H9 (cell line): ENCODE measurements around the gene TCTA. TPM values are rescaled to one million over a fixed set of nuclear protein-coding genes. Genes with fewer than 3 reads are reported as not detected.

Experiments used
- DNase-seq: peaks from one replicate; pipeline ENCODE4 v3.0.0-alpha.2; 2017
- H2AFZ ChIP-seq: one replicate; pipeline ENCODE4 v1.6.1; 2013; ENCODE audit warnings: mild to moderate bottlenecking, low read length, control low read depth, moderate library complexity
- H2AK5ac ChIP-seq: 2 replicates; pipeline ENCODE4 v1.6.1; 2013; ENCODE audit warnings: low read length, control low read depth, mixed read lengths; ENCODE audit not compliant: insufficient read length
- H2BK120ac ChIP-seq: one replicate; pipeline ENCODE4 v1.6.1; 2013; ENCODE audit warnings: low read depth, mild to moderate bottlenecking, low read length, control low read depth, inconsistent platforms; ENCODE audit not compliant: poor library complexity, severe bottlenecking
- H2BK12ac ChIP-seq: 2 replicates; pipeline ENCODE4 v1.6.1; 2013; ENCODE audit warnings: low read length, control low read depth, mixed read lengths, low read depth; ENCODE audit not compliant: insufficient read length
- H2BK15ac ChIP-seq: 2 replicates; pipeline ENCODE4 v1.6.1; 2013; ENCODE audit warnings: low read depth, low read length, control low read depth
- H2BK20ac ChIP-seq: one replicate; pipeline ENCODE4 v1.6.1; 2013; ENCODE audit warnings: low read depth, mild to moderate bottlenecking, low read length, control low read depth, inconsistent platforms; ENCODE audit not compliant: poor library complexity, severe bottlenecking
- H2BK5ac ChIP-seq: 2 replicates; pipeline ENCODE4 v1.6.1; 2013; ENCODE audit warnings: low read length, control low read depth, mixed read lengths; ENCODE audit not compliant: insufficient read length
- H3K14ac ChIP-seq: 2 replicates; pipeline ENCODE4 v1.6.1; 2013; ENCODE audit warnings: low read length, control low read depth; ENCODE audit not compliant: insufficient read depth
- H3K18ac ChIP-seq: 2 replicates; pipeline ENCODE4 v1.6.1; 2013; ENCODE audit warnings: low read depth, mild to moderate bottlenecking, mixed read lengths, low read length, control low read depth; ENCODE audit not compliant: insufficient read length
- H3K23ac ChIP-seq: 2 replicates; pipeline ENCODE4 v1.6.1; 2013; ENCODE audit warnings: low read length, control low read depth, mixed read lengths, low read depth; ENCODE audit not compliant: insufficient read length
- H3K23me2 ChIP-seq: 2 replicates; pipeline ENCODE4 v1.6.1; 2013; ENCODE audit warnings: low read depth, mild to moderate bottlenecking, mixed read lengths, low read length, control low read depth; ENCODE audit not compliant: insufficient read length, poor library complexity, severe bottlenecking
- H3K27ac ChIP-seq: 2 replicates; pipeline ENCODE4 v1.5.1; 2013; ENCODE audit warnings: low read length, control low read depth, mixed read lengths, low read depth; ENCODE audit not compliant: insufficient read length
- H3K27me3 ChIP-seq: 2 replicates; pipeline ENCODE4 v1.6.1; 2013; ENCODE audit warnings: low read length, control low read depth, inconsistent platforms; ENCODE audit not compliant: insufficient read depth
- H3K4ac ChIP-seq: 2 replicates; pipeline ENCODE4 v1.6.1; 2013; ENCODE audit warnings: low read depth, mild to moderate bottlenecking, control low read depth, inconsistent platforms, low read length, moderate library complexity
- H3K4me1 ChIP-seq: 2 replicates; pipeline ENCODE4 v1.6.1; 2013; ENCODE audit warnings: low read length, control low read depth, inconsistent platforms; ENCODE audit not compliant: insufficient read depth
- H3K4me2 ChIP-seq: 2 replicates; pipeline ENCODE4 v1.6.1; 2013; ENCODE audit warnings: low read length, control low read depth, mixed read lengths; ENCODE audit not compliant: insufficient read length, insufficient read depth
- H3K56ac ChIP-seq: 2 replicates; pipeline ENCODE4 v1.6.1; 2013; ENCODE audit warnings: low read depth, mild to moderate bottlenecking, mixed read lengths, low read length, control low read depth; ENCODE audit not compliant: insufficient read length
- H3K79me1 ChIP-seq: 2 replicates; pipeline ENCODE4 v1.6.1; 2013; ENCODE audit warnings: low read depth, mild to moderate bottlenecking, moderate library complexity, low read length, control low read depth, inconsistent platforms; ENCODE audit not compliant: insufficient read depth, poor library complexity, severe bottlenecking
- H3K79me2 ChIP-seq: 2 replicates; pipeline ENCODE4 v1.6.1; 2013; ENCODE audit warnings: low read length, control low read depth, inconsistent platforms; ENCODE audit not compliant: insufficient read depth
- H3K9ac ChIP-seq: 2 replicates; pipeline ENCODE4 v1.6.1; 2013; ENCODE audit warnings: low read length, control low read depth, mixed read lengths; ENCODE audit not compliant: insufficient read length; ENCODE audit errors: extremely low read depth
- H3K9me3 ChIP-seq: one replicate; pipeline ENCODE4 v1.6.1; 2013; ENCODE audit warnings: low read depth, low read length, inconsistent platforms; ENCODE audit not compliant: control insufficient read depth
- H3T11ph ChIP-seq: one replicate; pipeline ENCODE4 v1.6.1; 2013; ENCODE audit warnings: mild to moderate bottlenecking, low read length, control low read depth, inconsistent platforms
- H4K20me1 ChIP-seq: one replicate; pipeline ENCODE4 v1.6.1; 2013; ENCODE audit not compliant: control insufficient read depth, insufficient read length, insufficient read depth
- H4K5ac ChIP-seq: 2 replicates; pipeline ENCODE4 v1.6.1; 2013; ENCODE audit warnings: low read depth, mild to moderate bottlenecking, mixed read lengths, low read length, control low read depth; ENCODE audit not compliant: insufficient read length
- H4K8ac ChIP-seq: replicated peaks from 2 replicates; pipeline ENCODE4 v1.6.1; 2013; ENCODE audit warnings: low read length, control low read depth, mixed read lengths, low read depth; ENCODE audit not compliant: insufficient read length
- H4K91ac ChIP-seq: 2 replicates; pipeline ENCODE4 v1.6.1; 2013; ENCODE audit warnings: low read depth, mild to moderate bottlenecking, moderate library complexity, mixed read lengths, low read length, control low read depth; ENCODE audit not compliant: insufficient read length
- H3K27ac Mint-ChIP-seq, 3 experiments: 2 replicates in 2 of 3; 3 replicates in 1 of 3; pipeline ENCODE4 v1.8.0; 2020 to 2021; ENCODE audit warnings: mixed read lengths in 3 of 3, mild to moderate bottlenecking in 1 of 3, moderate library complexity in 1 of 3
- H3K27me3 Mint-ChIP-seq: 2 replicates; pipeline ENCODE4 v1.8.0; 2021; ENCODE audit warnings: low read depth, mild to moderate bottlenecking, moderate library complexity, mixed read lengths
- H3K36me3 Mint-ChIP-seq, 3 experiments: 2 replicates in 2 of 3; 3 replicates in 1 of 3; pipeline ENCODE4 v1.8.0; 2020 to 2021; ENCODE audit warnings: low read depth in 3 of 3, mixed read lengths in 3 of 3; ENCODE audit not compliant: insufficient read depth in 1 of 3
- H3K4me1 Mint-ChIP-seq, 2 experiments: 2 replicates each; pipeline ENCODE4 v1.8.0; 2020; ENCODE audit warnings: mixed read lengths in 2 of 2
- H3K4me3 Mint-ChIP-seq, 2 experiments: 2 replicates in 1 of 2; 3 replicates in 1 of 2; pipeline ENCODE4 v1.8.0; 2020 to 2021; ENCODE audit warnings: mild to moderate bottlenecking in 2 of 2, mixed read lengths in 2 of 2, moderate library complexity in 1 of 2
- H3K9me3 Mint-ChIP-seq, 2 experiments: 2 replicates in 1 of 2; 3 replicates in 1 of 2; pipeline ENCODE4 v1.8.0; 2020; ENCODE audit warnings: mild to moderate bottlenecking in 2 of 2, mixed read lengths in 2 of 2, moderate library complexity in 1 of 2
- CTCF ChIP-seq: fragments of 200-600 bp; sonication (generic); conservative IDR thresholded peaks from 3 replicates; pipeline ENCODE4 v1.8.0; 2021; ENCODE audit warnings: antibody characterized with exemption, mild to moderate bottlenecking
- WGBS: extraction: QIAGEN DNeasy Blood & Tissue Kit; methylation state at CpG from one replicate; pipeline ENCODE4 v1.1.7; 2013; ENCODE audit warnings: missing lambda C conversion rate, low lambda C conversion rate, mixed read lengths; ENCODE audit not compliant: insufficient read length; ENCODE audit errors: extremely low coverage; 5-methylcytosine and 5-hydroxymethylcytosine counted together
- total RNA-seq: library from RNA; stranded (reverse); gene quantifications from 2 replicates; pipeline ENCODE4 v1.2.1, GENCODE V29; 2021

TCTA gene
- total RNA-seq, 1 experiment from 2014 or later: 11.2 TPM

- DNase-seq: no peak
- H3K23me2 ChIP-seq: no peaks in the 10 kb centered on the region
- Mint-ChIP-seq H3K27me3 (peaks cover 2% of the 10 kb centered on the region; the same call in 1 of the 2 replicates), H3K27ac (no peak overlapping the region), H3K9me3 (no peaks in the 10 kb centered on the region), H3K4me3 (no peak overlapping the region), H3K36me3 (no peaks in the 10 kb centered on the region), H3K4me1 (peaks cover 15 to 18% of the 10 kb centered on the region in 2 experiments)
- no peak overlapping the region for H3K56ac ChIP-seq
- no peak overlapping the region for H2AK5ac ChIP-seq
- no peak overlapping the region for H2BK15ac ChIP-seq
- H3K4me1 ChIP-seq: peaks cover under 1% of the 10 kb centered on the region; the same call in 1 of the 2 replicates
- H2BK20ac ChIP-seq: no peak overlapping the region
- no peak overlapping the region for H3K27ac ChIP-seq
- H3K4ac ChIP-seq: no peak overlapping the region
- H3K9me3 ChIP-seq: no peaks in the 10 kb centered on the region
- H2AFZ ChIP-seq: no peak overlapping the region
- no peak overlapping the region for H3K23ac ChIP-seq
- no peak overlapping the region for H3K9ac ChIP-seq
- H3K79me2 ChIP-seq: no peaks in the 10 kb centered on the region
- no peak overlapping the region for H4K5ac ChIP-seq
- no peak overlapping the region for H4K91ac ChIP-seq
- WGBS: no CpG with 5 or more reads among the region's 4 CpGs
- no peak overlapping the region for H2BK5ac ChIP-seq
- no peak overlapping the region for H2BK12ac ChIP-seq
- H4K8ac ChIP-seq: no peak overlapping the region
- H3T11ph ChIP-seq: no peak overlapping the region
- H3K14ac ChIP-seq: no peak overlapping the region
- no peak overlapping the region for H3K4me2 ChIP-seq
- H3K18ac ChIP-seq: no peak overlapping the region
- no peaks in the 10 kb centered on the region for H3K79me1 ChIP-seq
- H3K27me3 ChIP-seq: no peaks in the 10 kb centered on the region
- H2BK120ac ChIP-seq: no peak overlapping the region
- TF ChIP-seq CTCF: no peak
- H4K20me1 ChIP-seq: no peaks in the 10 kb centered on the region
Measured at GRCh38 chr3:49453621-49454020, 41.4 kb downstream of the TCTA start.
